Stimulated activated naive B cell treated with anti-CD40 and anti-IgM and Interleukin-4, amounts not matched to agents 10 μg/mL and 1 μg/mL and 100 μg/mL, for 72 hours (primary cell): ENCODE results near the gene STING1.
"Not testable (repeated sequence)": the region's sequence is repeated elsewhere in the genome, so short reads cannot be mapped to it uniquely, and the experiment has no call there.

Source experiments
- ATAC-seq, 2 donors: fragments of 150-1000 bp; cut with Tn5 transposase; replicated peaks; 2 replicates each; pipeline ENCODE4 v1.10.0; 2021; ENCODE audit warnings: moderate library complexity in 1 of 2
- DNase-seq: peaks from one replicate; pipeline ENCODE4 v3.0.0; 2021
- H3K27ac Mint-ChIP-seq: one replicate; pipeline ENCODE4 v1.8.0; 2022; ENCODE audit warnings: mild to moderate bottlenecking, mixed read lengths
- H3K27me3 Mint-ChIP-seq, 2 donors: one replicate each; pipeline ENCODE4 v1.8.0; 2022; ENCODE audit warnings: mixed read lengths in 2 of 2
- H3K36me3 Mint-ChIP-seq, 2 donors: one replicate each; pipeline ENCODE4 v1.8.0; 2022; ENCODE audit warnings: mixed read lengths in 2 of 2, mild to moderate bottlenecking in 1 of 2
- H3K4me1 Mint-ChIP-seq, 2 donors: one replicate each; pipeline ENCODE4 v1.8.0; 2022; ENCODE audit warnings: mixed read lengths in 2 of 2, mild to moderate bottlenecking in 1 of 2
- H3K4me3 Mint-ChIP-seq, 2 donors: one replicate each; pipeline ENCODE4 v1.8.0; 2022; ENCODE audit warnings: mild to moderate bottlenecking in 2 of 2, mixed read lengths in 2 of 2, moderate library complexity in 1 of 2
- H3K9me3 Mint-ChIP-seq, 2 donors: one replicate each; pipeline ENCODE4 v1.8.0; 2022; ENCODE audit warnings: mixed read lengths in 2 of 2, mild to moderate bottlenecking in 1 of 2

Gene STING1

DNA sequence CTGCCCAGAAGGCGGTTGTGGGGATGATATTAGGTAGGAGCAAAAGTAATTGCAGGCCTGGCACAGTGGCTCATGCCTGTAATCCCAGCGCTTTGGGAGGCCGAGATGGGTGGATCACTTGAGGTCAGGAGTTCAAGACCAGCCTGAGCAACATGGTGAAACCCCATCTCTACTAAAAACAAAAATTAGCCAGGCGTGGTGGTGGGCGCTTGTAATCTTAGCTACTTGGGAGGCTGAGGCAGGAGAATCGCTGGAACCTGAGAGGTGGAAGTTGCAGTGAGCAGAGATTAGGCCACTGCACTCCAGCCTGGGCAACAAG, 291 bp upstream of the STING1 start:
- Mint-ChIP-seq H3K4me3 (peak overlapping the region; percentile 41 to 71), H3K4me1 (peaks cover 16 to 20% of the 10 kb centered on the region in 2 donors), H3K27ac (peak overlapping the region; percentile 83)
- H3K36me3 Mint-ChIP-seq, ATAC-seq, DNase-seq, H3K9me3 Mint-ChIP-seq, H3K27me3 Mint-ChIP-seq: not testable (repeated sequence)

DNA sequence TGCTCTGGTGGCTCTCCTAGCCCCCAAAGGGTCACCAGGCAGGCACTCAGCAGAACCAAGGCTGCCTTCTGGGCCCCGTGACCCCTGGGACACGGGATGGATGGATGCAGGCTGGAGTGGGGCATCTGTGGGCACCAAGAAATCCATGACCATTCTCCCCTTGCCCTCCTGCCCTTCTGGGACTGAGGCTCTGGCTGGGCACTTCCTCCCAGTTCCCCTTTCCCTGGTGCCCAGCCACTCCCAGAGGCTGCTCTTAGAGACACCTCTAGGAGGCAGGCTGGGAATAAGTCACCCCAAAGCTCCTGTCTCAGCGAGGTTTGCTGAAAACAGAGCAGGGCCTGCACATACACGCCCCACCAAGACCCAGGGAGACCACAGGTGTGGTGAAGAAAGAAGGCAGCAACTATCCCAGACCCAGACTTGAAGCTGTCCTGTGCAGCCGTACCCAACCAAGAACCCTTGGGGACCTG, 943 bp downstream of the STING1 start:
- Mint-ChIP-seq H3K27me3 (peaks cover 0 to 5% of the 10 kb centered on the region in 2 donors), H3K9me3 (no peaks in the 10 kb centered on the region), H3K36me3 (no peaks in the 10 kb centered on the region), H3K27ac (peak overlapping the region; percentile 83), H3K4me3 (peak overlapping the region; percentile 41 to 71), H3K4me1 (peaks cover 16 to 20% of the 10 kb centered on the region in 2 donors)
- peak; percentile 28 to 35 for ATAC-seq
- no peak for DNase-seq

DNA sequence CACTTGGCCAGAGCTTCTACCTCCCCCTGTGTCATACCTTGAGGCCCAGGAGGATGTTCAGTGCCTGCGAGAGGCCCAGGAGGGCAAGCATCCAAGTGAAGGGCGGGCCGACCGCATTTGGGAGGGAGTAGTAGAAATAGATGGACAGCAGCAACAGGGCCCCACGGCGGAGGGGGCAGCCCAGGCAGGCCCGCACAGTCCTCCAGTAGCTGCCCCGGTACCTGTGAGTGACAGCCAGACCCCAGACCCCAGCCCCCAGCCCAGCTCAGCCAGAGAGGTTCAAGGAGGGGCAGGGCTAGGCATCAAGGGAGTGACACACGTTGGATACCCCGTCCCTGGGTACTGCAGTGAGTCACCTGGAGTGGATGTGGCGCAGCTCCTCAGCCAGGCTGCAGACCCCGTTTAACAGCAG, 1.4 kb downstream of the STING1 start:
- Mint-ChIP-seq H3K27ac (no peak overlapping the region), H3K9me3 (no peaks in the 10 kb centered on the region), H3K36me3 (no peaks in the 10 kb centered on the region), H3K4me1 (peaks cover 16 to 20% of the 10 kb centered on the region in 2 donors), H3K4me3 (no peak overlapping the region), H3K27me3 (peaks cover 0 to 5% of the 10 kb centered on the region in 2 donors)
- DNase-seq (no peak), ATAC-seq (peak; percentile 7 to 28)

DNA sequence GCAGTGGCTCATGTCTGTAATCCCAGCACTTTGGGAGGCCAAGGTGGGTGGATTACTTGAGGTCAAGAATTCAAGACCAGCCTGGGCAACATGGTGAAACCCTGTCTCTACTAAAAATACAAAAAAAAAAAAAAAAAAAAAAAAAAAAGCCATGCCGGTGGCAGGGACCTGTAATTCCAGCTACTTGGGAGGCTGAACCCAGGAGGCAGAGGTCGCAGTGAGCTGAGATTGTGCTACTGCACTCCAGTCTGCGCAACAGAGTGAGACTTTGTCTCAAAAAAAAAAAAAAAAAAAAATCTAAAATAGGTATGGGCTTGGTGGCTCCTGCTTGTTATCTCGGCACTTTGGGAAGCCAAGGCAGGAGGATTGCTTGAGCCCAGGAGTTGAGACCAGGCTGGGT, 2.8 kb downstream of the STING1 start:
- Mint-ChIP-seq H3K4me1 (peaks cover 26 to 27% of the 10 kb centered on the region in 2 donors), H3K27me3 (peaks cover 10 to 15% of the 10 kb centered on the region in 2 donors)
- H3K27ac Mint-ChIP-seq, ATAC-seq, H3K36me3 Mint-ChIP-seq, DNase-seq, H3K4me3 Mint-ChIP-seq, H3K9me3 Mint-ChIP-seq: not testable (repeated sequence)

DNA sequence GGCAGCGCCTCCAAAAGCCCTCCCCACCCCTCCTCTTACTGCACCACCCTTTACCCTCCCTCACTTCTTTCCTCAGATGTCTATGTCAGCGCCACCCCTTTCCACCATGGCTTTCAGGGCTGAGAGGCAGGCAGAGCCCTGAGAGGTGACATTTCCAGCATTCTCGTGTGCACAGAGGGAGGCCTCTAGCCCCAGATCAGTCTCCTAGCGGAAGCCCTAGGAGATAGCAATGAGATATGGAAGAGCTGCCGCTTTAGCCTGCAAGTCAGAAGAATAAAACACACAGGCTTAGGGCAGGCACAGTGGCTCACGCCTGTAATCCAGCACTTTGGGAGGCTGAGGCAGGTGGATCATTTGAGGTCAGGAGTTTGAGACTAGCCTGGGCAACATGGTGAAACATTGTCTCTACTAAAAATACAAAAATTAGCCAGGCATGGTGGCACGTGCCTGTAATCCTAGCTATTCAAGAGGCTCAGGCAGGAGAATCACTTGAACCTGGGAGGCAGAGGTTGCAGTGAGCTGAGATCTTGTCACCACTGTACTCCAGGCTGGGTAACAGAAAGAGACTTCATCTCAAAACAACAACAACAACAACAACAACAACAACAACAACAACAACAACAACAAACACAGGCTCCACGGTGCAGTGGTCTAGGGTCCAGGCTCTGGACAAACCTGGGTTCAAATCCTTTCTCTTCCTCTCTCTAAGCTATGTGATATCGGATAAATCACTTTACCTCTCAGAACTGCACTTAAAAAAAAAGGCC, 3.7 kb downstream of the STING1 start:
- H3K9me3 Mint-ChIP-seq, DNase-seq, H3K36me3 Mint-ChIP-seq, H3K27ac Mint-ChIP-seq, ATAC-seq, H3K4me3 Mint-ChIP-seq: not testable (repeated sequence)
- H3K27me3 Mint-ChIP-seq: peaks cover 17 to 18% of the 10 kb centered on the region in 2 donors
- peaks cover 27 to 29% of the 10 kb centered on the region in 2 donors for H3K4me1 Mint-ChIP-seq

DNA sequence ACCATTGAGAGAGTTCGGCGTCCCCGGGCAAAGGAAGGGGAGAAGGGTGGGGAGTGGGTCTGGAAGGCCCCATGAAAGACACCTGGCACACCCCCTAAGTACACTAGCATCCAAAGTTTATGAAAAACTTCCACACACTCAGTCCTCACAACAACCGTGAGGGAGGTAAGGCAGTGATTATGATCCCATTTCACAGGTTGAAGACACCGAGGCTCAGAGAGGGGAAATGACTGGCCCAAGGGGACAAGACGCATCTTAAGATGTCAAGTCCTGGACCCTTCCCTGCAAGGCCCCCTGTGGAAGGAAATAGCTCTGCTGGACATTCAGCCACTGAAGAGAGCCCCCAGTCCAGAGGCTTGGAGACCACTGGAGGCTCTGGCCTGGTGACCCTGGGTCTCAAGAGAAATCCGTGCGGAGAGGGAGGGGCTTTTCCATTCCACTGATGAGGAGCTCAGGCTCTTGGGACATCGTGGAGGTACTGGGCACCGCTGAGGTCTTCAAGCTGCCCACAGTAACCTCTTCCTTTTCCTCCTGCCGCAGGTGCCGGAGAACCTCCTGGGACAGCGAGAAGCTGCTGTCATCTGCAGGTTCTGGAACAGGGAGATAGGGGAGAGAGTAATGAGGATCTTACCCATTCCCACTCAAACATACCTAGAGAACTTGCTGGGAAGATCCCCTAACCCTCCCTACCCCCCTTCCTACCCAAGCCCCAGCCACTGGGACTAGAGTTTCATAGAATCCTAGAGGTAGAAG, 6.5 kb downstream of the STING1 start:
- Mint-ChIP-seq H3K27ac (no peak overlapping the region), H3K9me3 (no peaks in the 10 kb centered on the region), H3K36me3 (no peaks in the 10 kb centered on the region), H3K4me3 (no peak overlapping the region), H3K27me3 (peaks cover 33 to 36% of the 10 kb centered on the region in 2 donors), H3K4me1 (peaks cover 13 to 21% of the 10 kb centered on the region in 2 donors)
- no peak for DNase-seq
- ATAC-seq: no peak

DNA sequence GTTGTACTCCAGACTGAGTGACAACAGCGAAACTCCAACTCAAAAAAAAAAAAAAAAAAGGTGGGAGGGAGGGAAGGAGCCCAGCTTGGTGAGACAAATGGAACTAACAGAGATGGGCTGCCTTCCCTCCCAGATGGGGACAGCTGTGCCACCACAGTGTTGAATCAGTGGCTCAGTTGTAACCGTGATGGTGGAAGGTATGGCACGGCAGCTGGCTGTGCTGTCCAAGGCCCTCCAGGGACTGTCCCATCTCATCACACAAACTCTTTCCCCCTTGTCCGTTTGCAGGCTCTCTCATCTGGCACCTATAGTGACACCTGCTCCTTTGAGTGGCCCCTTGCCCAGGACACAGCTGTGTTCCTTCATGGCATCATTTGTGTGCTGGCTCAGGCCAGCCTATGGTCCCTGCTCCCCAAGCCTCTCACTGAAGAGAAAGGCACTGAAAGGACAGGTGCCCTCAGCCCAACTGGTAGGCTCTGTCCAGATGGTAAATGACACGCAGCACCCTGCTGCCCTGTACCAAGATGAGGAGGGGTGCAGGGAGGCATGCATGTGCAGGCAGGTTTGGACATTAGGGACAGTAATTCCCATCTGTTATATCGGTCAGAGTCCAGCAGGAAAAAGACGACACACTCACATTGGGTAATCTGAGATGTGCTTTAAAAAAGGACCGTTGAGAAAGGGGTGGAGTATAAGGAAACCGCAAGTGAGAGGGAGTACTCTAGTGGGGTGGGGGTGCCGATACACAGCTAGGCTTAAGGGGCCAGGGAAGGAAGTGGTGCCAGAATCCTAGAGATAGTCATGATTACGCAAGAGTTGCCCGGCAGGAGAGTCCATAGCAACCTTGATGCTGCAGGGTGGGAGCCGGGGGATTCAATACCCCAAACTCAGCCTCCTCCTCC, 7.4 kb downstream of the STING1 start:
- H3K27me3 Mint-ChIP-seq: peaks cover 28 to 36% of the 10 kb centered on the region in 2 donors
- H3K9me3 Mint-ChIP-seq: no peaks in the 10 kb centered on the region
- no peak overlapping the region for H3K27ac Mint-ChIP-seq
- ATAC-seq (peak; percentile 27 to 34), DNase-seq (no peak)
- H3K4me3 Mint-ChIP-seq: no peak overlapping the region
- peaks cover 20 to 22% of the 10 kb centered on the region in 2 donors for H3K4me1 Mint-ChIP-seq
- no peaks in the 10 kb centered on the region for H3K36me3 Mint-ChIP-seq

DNA sequence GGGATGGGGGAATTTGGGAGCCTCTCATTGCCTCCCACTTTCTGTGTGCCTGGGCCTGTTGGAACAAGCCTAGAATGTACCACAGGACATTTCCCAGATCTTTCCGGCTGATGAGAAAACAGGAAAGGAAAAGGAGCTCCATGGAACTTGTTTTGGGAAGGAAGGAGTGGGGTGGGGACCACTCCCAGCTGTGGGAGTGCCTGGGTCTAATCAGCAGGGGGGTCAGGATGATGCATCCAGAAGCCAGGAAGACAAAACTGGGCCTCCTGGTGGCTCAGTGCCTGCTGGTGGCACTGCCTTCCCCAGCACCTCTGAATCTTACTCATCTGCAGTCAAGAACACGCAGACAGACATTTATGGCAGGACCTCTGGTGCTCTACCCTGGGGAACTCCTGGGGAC, 9.0 kb downstream of the STING1 start:
- Mint-ChIP-seq H3K4me1 (peaks cover 20 to 22% of the 10 kb centered on the region in 2 donors), H3K27ac (no peak overlapping the region), H3K9me3 (no peaks in the 10 kb centered on the region), H3K36me3 (no peaks in the 10 kb centered on the region), H3K27me3 (peaks cover 33 to 36% of the 10 kb centered on the region in 2 donors), H3K4me3 (no peak overlapping the region)
- DNase-seq (no peak), ATAC-seq (no peak)

DNA sequence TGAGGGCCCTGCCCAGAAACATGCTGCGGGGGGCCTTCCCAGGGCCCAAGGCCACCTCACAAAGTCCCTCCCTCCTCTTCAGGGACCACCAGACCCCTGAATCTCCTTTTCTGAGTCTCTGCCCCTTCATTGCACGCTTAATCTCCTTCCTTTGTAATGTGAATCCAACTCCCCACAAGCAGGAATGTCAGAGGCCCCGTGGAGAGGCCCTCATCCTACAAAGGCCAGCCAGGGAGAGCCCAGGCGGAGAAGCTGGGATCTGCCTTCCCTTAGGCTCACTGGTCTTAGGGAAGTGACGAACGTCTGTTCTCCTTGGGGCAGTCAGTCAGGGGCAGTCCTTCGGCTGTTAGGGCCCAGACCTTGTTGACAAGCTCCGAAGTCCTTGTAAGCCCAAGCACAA, 9.5 kb downstream of the STING1 start:
- Mint-ChIP-seq H3K4me3 (no peak overlapping the region), H3K4me1 (peaks cover 20 to 22% of the 10 kb centered on the region in 2 donors), H3K27ac (no peak overlapping the region), H3K36me3 (no peaks in the 10 kb centered on the region), H3K9me3 (no peaks in the 10 kb centered on the region), H3K27me3 (peaks cover 36% of the 10 kb centered on the region in 2 donors)
- no peak for DNase-seq
- ATAC-seq: no peak

DNA sequence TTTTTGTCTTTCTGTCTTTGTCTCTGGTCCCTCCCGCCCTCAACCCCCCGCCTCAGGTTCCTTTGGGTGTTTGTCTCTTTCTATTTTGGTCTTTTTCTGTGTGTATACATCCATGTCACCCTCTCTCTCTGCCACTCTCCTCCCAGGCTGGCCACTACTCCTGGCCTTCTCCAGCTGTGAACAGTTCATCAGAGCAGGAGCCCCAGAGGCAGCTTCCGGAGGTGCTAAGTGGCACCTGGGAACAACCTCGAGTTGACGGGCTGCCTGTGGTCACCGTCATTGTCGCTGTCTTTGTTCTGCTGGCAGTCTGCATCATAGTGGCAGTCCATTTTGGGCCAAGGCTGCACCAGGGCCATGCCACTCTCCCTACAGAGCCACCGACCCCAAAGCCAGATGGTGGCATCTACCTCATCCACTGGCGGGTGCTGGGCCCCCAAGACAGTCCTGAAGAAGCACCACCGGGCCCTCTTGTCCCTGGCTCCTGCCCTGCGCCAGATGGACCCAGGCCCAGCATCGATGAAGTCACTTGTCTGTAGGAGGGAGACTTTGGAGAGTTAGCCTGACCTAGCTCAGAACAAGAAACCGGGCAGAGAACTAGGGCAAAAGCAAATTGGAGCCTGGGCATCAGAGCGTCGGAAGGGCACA, 10.1 kb downstream of the STING1 start:
- no peak overlapping the region for H3K4me3 Mint-ChIP-seq
- no peak overlapping the region for H3K27ac Mint-ChIP-seq
- H3K9me3 Mint-ChIP-seq: no peaks in the 10 kb centered on the region
- DNase-seq (no peak), ATAC-seq (no peak)
- peaks cover 36% of the 10 kb centered on the region in 2 donors for H3K27me3 Mint-ChIP-seq
- peaks cover 20 to 22% of the 10 kb centered on the region in 2 donors for H3K4me1 Mint-ChIP-seq
- H3K36me3 Mint-ChIP-seq: no peaks in the 10 kb centered on the region

DNA sequence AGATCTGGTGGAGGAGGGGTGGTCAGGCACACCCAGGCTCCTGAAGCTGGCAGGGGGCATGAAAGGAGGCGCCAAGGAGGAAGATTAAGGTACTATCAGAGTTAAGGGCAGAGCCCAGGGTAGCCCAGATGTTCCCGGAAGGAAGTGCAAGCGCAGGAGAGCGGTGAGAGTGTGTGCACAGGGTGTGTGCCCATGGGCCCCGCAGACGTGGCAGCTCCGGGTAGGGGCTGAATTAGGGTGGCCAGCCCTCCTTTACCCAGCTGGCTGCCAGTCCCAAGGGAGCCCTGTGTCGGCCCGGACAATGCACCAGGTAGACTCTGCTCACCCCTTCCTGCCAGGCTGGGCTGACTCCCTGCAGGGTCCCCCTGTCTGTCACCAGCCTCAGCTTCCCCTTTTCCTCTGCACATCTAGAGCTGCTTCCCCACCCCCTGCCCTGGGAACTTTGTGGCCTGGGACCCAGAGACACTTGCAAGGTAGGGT, 11.7 kb downstream of the STING1 start, which contains the start of gene SMIM33:
SMIM33 (plus strand) TSS at position 184 of the 480 bp plus-strand sequence; CDS start at position 302, 118 bp downstream.
- H3K27ac Mint-ChIP-seq: no peak within 1 kb of the TSS
- peaks cover 20 to 22% of the 10 kb centered on the region in 2 donors for H3K4me1 Mint-ChIP-seq
- no peaks in the 10 kb centered on the region for H3K9me3 Mint-ChIP-seq
- DNase-seq (no peak), ATAC-seq (peak; percentile 64 to 65)
- H3K36me3 Mint-ChIP-seq: no peaks in the 10 kb centered on the region
- H3K4me3 Mint-ChIP-seq: peak within 1 kb of the TSS in 1 of 2 donors; percentile 47
- peaks cover 35 to 36% of the 10 kb centered on the region in 2 donors for H3K27me3 Mint-ChIP-seq

DNA sequence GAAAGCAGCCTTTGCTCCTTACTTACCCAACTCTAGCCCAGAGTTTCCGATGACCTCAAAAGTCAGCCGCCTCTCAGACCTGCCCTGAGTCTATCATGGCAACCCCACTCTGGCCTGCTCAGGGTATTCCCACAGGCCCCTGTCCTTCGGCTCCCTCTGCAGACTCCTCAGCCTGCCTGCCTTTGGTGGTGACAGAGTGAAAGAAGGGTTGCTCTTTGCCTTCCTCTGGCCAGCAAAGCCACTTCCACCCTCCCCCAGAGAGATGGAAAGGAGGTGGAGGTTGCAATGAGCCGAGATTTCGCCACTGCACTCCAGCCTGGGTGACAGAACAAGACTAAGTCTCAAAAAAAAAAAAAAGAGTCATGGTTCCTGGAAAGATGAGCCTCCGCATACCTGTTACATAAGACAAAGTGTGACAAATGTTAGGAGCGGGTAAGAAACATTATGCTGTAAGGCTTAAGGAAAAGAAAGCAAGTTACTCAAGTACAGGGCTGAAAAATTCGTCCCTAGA, 14.1 kb downstream of the STING1 start:
- Mint-ChIP-seq H3K4me3 (no peak overlapping the region), H3K9me3 (no peaks in the 10 kb centered on the region), H3K36me3 (no peaks in the 10 kb centered on the region), H3K27me3 (peaks cover 15 to 19% of the 10 kb centered on the region in 2 donors), H3K4me1 (peaks cover 9% of the 10 kb centered on the region in 2 donors), H3K27ac (no peak overlapping the region)
- DNase-seq: no peak
- no peak for ATAC-seq

DNA sequence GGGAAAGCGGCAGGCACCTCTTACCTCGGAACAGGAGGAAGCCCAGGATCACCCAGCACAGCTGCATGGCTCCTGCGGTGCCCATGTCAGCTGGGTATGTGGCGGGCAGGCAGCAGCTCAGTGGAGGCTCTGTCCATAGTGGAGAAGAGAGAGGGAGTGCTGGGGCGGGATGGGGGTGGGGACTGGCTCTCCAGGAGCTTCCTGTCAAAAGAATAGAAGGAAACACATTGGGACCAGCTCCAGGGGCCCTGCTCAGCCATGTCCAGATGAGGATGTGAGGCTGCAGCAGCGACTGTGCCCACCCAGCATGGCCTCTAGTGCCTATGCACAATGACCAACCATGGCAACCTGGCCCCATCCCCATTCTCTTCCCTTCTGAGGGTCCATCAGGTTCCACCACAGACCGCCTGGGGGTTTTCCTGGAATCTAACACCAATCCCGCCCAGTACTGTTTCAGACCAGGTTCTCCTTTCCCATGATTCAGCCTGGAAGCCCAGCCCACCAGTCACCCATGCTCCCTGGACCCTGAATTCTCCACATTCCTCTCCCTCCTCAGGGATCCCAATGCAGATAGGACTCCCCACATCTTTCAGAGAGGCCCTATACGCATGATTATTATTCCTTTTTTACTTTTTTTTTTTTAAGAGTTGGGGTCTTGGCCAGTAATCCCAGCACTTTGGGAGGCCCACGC, 19.8 kb downstream of the STING1 start, which contains the start of gene ECSCR:
ECSCR (minus strand) TSS at position 158 of the 691 bp plus-strand sequence; CDS start at position 85, 73 bp downstream.
- no peak within 1 kb of the TSS for H3K27ac Mint-ChIP-seq
- DNase-seq (no peak), ATAC-seq (no peak)
- no peak within 1 kb of the TSS for H3K4me3 Mint-ChIP-seq
- H3K4me1 Mint-ChIP-seq: peaks cover 4 to 6% of the 10 kb centered on the region in 2 donors
- no peaks in the 10 kb centered on the region for H3K9me3 Mint-ChIP-seq
- no peaks in the 10 kb centered on the region for H3K27me3 Mint-ChIP-seq
- H3K36me3 Mint-ChIP-seq: no peaks in the 10 kb centered on the region
